Thyroid gland (tissue), 4 donors: ENCODE measurements around the gene DNALI1. TPM values are rescaled to one million over a fixed set of nuclear protein-coding genes. Genes with fewer than 3 reads are reported as not detected.
A peak's percentile ranks its signal among the peaks of the same experiment; 100 is the strongest.

Source experiments
- DNase-seq, 2 donors: peaks; one replicate each; pipeline ENCODE4 v3.0.0-alpha.2; 2019
- H3K27ac ChIP-seq, 3 donors: fragments of 200-600 bp; sonication (generic); 1 replicate in 2 of 3; 2 replicates in 1 of 3; pipeline ENCODE4 v1.5.1; 2016 to 2019; ENCODE audit warnings: mild to moderate bottlenecking in 1 of 3, moderate library complexity in 1 of 3
- H3K27me3 ChIP-seq: fragments of 200-600 bp; sonication (generic); one replicate; pipeline ENCODE4 v1.5.1; 2019
- H3K36me3 ChIP-seq, 2 donors: fragments of 200-600 bp; sonication (generic); one replicate each; pipeline ENCODE4 v1.5.1; 2016 to 2019
- H3K4me1 ChIP-seq, 2 donors: fragments of 200-600 bp; sonication (generic); one replicate each; pipeline ENCODE4 v1.5.1; 2017 to 2019
- H3K4me3 ChIP-seq, 3 donors: fragments of 200-600 bp; sonication (generic); replicated peaks in 1 of 3; 1 replicate in 2 of 3; 2 replicates in 1 of 3; pipeline ENCODE4 v1.5.1; 2016; ENCODE audit warnings: mild to moderate bottlenecking in 1 of 3
- H3K9me3 ChIP-seq: fragments of 200-600 bp; sonication (generic); one replicate; pipeline ENCODE4 v1.5.1; 2017
- POLR2A ChIP-seq, 2 donors: fragments of 450-650 bp; IDR thresholded peaks; one replicate each; pipeline ENCODE4 v1.6.1; 2017; ENCODE audit warnings: antibody characterized with exemption in 2 of 2, mild to moderate bottlenecking in 2 of 2, moderate library complexity in 1 of 2
- WGBS, 2 donors: methylation state at CpG; one replicate each; pipeline ENCODE4 v1.1.5; 2017; 5-methylcytosine and 5-hydroxymethylcytosine counted together
- intact Hi-C: fragments of 100-400 bp; cut with DNase I; formaldehyde crosslinking; loops from one replicate; pipeline ENCODE4 v1.15.1; 2023
- total RNA-seq, 4 donors: library from RNA; depleted of rRNA; stranded (reverse); fragments of >200 nt; gene quantifications; one replicate each; pipeline ENCODE4 v1.2.3, GENCODE V29; 2016
- TF ChIP-seq, protein P1 (sequence below), 6 experiments: fragments of 200-600 bp in 3 of 6; fragments of 450-650 bp in 3 of 6; sonication (generic) in 3 of 6; IDR thresholded peaks; one replicate each; pipeline ENCODE4 v1.5.1; 2016 to 2019; ENCODE audit warnings: antibody characterized with exemption in 6 of 6, mild to moderate bottlenecking in 2 of 6, inconsistent platforms in 1 of 6, moderate library complexity in 1 of 6

DNALI1 gene
- total RNA-seq, result 10 to 100 TPM; 25.5 to 36.3 (median 26.0) TPM

DNA sequence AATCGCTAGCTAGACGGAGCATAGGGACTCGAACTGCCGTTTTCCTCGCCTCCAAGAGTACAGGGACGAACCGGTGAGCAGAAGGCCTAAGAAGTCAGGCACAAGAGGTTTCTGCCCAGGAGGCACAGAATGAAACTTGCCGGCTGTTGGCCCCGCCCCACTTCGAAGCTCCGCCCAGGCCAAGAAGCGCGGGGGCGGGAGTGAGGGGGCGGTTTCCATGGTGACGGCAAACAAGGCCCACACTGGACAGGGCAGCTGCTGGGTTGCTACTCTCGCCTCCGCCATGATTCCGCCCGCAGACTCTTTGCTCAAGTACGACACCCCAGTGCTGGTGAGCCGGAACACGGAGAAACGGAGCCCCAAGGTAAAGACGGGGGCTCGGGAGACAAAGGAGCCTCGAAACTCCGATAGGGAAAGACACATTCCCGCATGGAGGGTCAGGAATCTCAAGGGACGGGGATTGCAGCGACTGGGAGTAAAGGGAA is at the start of gene DNALI1:
Gene DNALI1 (plus strand): TSS at position 229 of the 485 bp plus-strand sequence. CDS start 55 bp downstream, at position 284.
- TF ChIP-seq, protein P1, sequence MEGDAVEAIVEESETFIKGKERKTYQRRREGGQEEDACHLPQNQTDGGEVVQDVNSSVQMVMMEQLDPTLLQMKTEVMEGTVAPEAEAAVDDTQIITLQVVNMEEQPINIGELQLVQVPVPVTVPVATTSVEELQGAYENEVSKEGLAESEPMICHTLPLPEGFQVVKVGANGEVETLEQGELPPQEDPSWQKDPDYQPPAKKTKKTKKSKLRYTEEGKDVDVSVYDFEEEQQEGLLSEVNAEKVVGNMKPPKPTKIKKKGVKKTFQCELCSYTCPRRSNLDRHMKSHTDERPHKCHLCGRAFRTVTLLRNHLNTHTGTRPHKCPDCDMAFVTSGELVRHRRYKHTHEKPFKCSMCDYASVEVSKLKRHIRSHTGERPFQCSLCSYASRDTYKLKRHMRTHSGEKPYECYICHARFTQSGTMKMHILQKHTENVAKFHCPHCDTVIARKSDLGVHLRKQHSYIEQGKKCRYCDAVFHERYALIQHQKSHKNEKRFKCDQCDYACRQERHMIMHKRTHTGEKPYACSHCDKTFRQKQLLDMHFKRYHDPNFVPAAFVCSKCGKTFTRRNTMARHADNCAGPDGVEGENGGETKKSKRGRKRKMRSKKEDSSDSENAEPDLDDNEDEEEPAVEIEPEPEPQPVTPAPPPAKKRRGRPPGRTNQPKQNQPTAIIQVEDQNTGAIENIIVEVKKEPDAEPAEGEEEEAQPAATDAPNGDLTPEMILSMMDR (IDR thresholded peaks at IDR 0.05), result no peak
- TF ChIP-seq POLR2A (IDR thresholded peaks at IDR 0.05), result peak in 1 of 2 donors; percentile 67
- Histone ChIP-seq H3K9me3 (no peaks in the 10 kb centered on the region), H3K27me3 (no peaks in the 10 kb centered on the region), H3K4me1 (peaks cover 21 to 28% of the 10 kb centered on the region in 2 donors), H3K36me3 (peaks cover 0 to under 1% of the 10 kb centered on the region in 2 donors), H3K4me3 (peak within 1 kb of the TSS in 1 of 3 donors; percentile 30), H3K27ac (peak within 1 kb of the TSS; percentile 25 to 66 (median 37))
- WGBS, 2 donors, result 3 to 27% methylated on average over 21 to 27 of the region's 31 CpGs
- DNase-seq, result peak; percentile 93 to 94
- intact Hi-C loops, result loop anchor here (10.0 kb wide), 1 partner anchor 138 kb away; the partner anchor contains the start of gene CDCA8

DNA sequence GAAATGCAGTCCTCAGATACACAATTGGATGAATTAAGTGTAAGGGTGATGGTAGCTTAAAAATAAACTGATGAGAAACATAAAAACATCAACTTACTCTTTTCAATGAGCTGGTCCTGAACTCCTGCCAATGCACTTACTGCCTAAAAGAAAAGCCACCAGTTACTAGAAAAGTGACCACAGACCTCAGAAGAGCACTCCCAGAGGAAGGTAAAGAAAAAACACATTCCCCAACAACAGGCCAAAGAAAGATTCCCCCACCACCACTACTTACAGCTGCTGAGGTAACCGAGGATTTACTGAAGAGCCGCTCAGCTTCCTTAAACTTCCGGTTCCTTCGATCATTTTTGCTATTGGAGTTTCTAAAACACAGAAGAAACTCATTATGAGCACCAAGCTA is 47.6 kb upstream of the DNALI1 start:
- intact Hi-C loops, result no loop called here
- no peaks in the 10 kb centered on the region for H3K9me3 ChIP-seq
- DNase-seq, result no peak
- H3K27ac ChIP-seq, result no peak overlapping the region
- WGBS, 2 donors, result 83 to 84% methylated on average over 4 of the region's 4 CpGs
- TF ChIP-seq, protein P1 (IDR thresholded peaks at IDR 0.05), result no peak
- no peak for TF ChIP-seq POLR2A (IDR thresholded peaks at IDR 0.05)
- H3K36me3 ChIP-seq, result peaks cover 18 to 20% of the 10 kb centered on the region in 2 donors
- peaks cover 7% of the 10 kb centered on the region in 2 donors for H3K4me1 ChIP-seq
- no peak overlapping the region for H3K4me3 ChIP-seq
- no peaks in the 10 kb centered on the region for H3K27me3 ChIP-seq

DNA sequence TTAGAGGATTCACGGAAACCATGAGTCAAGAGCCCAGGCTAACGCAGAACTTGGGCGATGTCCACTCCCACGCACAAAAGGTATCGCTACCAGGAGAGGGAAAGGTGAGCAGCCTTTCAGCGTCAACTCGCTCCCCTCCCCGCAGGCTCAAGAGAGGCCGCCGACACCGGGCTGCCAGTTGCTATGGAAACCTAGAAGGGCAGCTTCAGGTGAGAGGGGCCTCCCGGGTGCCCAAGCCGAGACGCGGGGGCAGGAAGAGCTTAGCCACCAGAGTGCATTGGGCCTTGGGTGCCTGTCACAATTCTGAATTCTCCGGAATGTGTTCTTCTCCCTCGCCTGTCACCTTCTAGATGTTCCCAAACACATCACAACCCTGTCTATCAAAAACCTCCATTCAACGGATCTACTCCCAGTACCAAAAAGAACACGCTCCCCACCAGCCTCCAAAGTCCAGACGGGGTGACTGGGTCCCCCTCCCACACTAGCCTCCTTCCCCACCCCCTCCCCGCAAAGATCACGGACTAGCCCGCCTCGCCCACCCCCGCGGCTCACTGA is 42.9 kb upstream of the DNALI1 start:
- DNase-seq, result peak; percentile 41 to 54
- peaks cover 11% of the 10 kb centered on the region in 2 donors for H3K4me1 ChIP-seq
- H3K36me3 ChIP-seq, result peaks cover 10 to 11% of the 10 kb centered on the region in 2 donors
- WGBS, 2 donors, result 2 to 4% methylated on average over 14 to 26 of the region's 26 CpGs
- H3K27ac ChIP-seq, result peak overlapping the region in 2 of 3 donors; percentile 86 to 89
- no peak for TF ChIP-seq POLR2A (IDR thresholded peaks at IDR 0.05)
- TF ChIP-seq, protein P1 (IDR thresholded peaks at IDR 0.05), result no peak
- H3K27me3 ChIP-seq, result no peaks in the 10 kb centered on the region
- peak overlapping the region; percentile 14 to 92 (median 73) for H3K4me3 ChIP-seq
- no peaks in the 10 kb centered on the region for H3K9me3 ChIP-seq
- intact Hi-C loops, result no loop called here

DNA sequence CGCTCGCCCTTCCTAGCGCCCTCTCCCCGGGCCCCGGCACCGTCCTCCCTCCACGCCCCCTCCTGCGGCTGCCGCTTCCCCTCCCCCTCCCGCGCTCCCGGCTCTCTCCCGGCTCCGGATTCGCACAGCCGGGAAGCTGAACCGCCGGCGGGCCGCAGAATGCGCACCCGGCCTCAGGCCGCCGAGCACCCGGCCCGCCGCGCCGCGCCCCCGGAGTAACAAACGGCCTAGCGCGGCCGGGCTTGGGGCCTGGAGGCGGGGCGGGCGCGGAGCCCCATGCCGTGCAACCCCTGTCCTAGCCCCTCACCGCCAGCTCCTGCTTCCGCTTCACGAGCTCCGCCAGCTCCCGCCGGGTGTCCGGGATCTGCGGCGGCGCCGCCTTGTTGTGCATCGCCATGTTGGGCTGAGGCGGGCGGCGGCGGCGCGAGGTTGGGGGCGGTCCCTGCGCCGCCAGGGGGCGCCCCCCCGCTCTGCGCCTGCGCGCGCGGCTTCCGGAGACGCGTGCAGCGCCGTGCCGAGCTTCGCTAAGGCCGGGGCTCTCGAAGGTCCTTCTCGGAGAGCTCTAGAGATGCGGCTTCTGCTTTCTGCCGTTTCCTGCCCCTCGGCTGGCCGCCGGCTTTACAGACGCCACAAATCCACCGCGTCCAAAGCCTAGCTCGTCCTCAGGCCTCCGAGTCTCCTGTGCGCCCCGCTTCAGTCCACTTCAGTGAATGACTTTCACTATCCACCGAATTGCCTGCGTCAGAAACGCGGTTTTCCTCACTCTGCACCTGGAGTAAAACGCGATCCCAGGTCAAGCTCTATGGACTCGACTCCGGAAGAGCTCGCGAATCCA is 42.2 kb upstream of the DNALI1 start, which contains the start of gene MEAF6:
Gene MEAF6 (minus strand): TSS at position 417 of the 835 bp plus-strand sequence. CDS start 20 bp downstream, at position 397.
- intact Hi-C loops, result no loop called here
- no peaks in the 10 kb centered on the region for H3K27me3 ChIP-seq
- peak; percentile 82 to 85 for DNase-seq
- TF ChIP-seq, protein P1 (IDR thresholded peaks at IDR 0.05), result peak in 5 of 6 experiments; percentile 36 to 81 (median 79)
- TF ChIP-seq POLR2A (IDR thresholded peaks at IDR 0.05), result peak; percentile 11 to 85
- H3K27ac ChIP-seq, result peak within 1 kb of the TSS; percentile 81 to 89 (median 86)
- no peaks in the 10 kb centered on the region for H3K9me3 ChIP-seq
- 0% methylated on average over 13 to 24 of the region's 100 CpGs for WGBS, 2 donors
- peaks cover 8 to 10% of the 10 kb centered on the region in 2 donors for H3K36me3 ChIP-seq
- H3K4me1 ChIP-seq, result peaks cover 11% of the 10 kb centered on the region in 2 donors
- peak within 1 kb of the TSS; percentile 14 to 92 (median 73) for H3K4me3 ChIP-seq
